ENCODE measurements around the gene GDPD5.

DNA sequence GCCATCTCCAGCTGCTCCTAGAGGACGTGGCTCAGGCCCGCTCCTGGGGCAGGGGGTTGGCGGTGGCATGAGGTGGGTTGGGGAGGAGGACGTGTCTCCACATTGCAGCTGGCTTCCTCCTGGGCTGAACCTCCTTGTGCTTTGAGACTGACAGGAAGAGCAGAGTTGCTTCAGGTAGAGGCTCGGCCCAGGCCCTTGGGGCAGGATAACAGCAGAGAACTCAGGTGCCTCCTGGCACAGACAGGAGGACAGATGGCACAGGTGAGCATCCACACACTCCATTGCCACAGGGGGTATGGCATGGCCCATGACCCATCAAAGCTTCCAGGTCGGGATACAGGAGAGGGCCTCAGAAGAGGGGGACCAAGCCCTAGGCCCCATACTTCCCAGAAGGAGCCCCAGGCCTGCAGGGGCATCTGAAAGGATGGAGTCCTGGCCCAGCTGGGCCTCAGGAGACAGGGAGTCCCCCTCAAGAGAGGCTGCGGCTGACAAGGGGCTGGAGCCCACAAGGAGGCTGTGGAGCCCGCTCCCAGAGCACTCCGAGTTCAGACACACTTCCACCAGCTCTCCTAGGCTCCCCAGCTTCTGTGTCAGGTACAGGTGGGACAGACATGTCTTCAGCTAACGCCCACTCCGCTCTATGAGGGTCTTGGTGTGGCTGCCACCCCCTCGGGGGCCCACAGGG lies 90.7 kb downstream of the GDPD5 start:
- no peak for TF ChIP-seq EZH2 (IDR thresholded peaks at IDR 0.05; ENCODE audit: borderline replicate concordance, insufficient read depth, low read depth, low read length, poor library complexity, severe bottlenecking)
- TF ChIP-seq, protein P1, sequence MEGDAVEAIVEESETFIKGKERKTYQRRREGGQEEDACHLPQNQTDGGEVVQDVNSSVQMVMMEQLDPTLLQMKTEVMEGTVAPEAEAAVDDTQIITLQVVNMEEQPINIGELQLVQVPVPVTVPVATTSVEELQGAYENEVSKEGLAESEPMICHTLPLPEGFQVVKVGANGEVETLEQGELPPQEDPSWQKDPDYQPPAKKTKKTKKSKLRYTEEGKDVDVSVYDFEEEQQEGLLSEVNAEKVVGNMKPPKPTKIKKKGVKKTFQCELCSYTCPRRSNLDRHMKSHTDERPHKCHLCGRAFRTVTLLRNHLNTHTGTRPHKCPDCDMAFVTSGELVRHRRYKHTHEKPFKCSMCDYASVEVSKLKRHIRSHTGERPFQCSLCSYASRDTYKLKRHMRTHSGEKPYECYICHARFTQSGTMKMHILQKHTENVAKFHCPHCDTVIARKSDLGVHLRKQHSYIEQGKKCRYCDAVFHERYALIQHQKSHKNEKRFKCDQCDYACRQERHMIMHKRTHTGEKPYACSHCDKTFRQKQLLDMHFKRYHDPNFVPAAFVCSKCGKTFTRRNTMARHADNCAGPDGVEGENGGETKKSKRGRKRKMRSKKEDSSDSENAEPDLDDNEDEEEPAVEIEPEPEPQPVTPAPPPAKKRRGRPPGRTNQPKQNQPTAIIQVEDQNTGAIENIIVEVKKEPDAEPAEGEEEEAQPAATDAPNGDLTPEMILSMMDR (IDR thresholded peaks at IDR 0.05) = no peak
